ENCODE results near the gene WASF2. TPM values are rescaled to one million over a fixed set of nuclear protein-coding genes. Genes with fewer than 3 reads are reported as not detected.
A peak's percentile ranks its signal among the peaks of the same experiment; 100 is the strongest.

The WASF2 gene
- total and polyA plus RNA-seq, 2 of the 13 experiments (the other 11 are each of a cell fraction or from before 2014, with no cell fraction given) = 10.4 to 27.7 TPM

DNA sequence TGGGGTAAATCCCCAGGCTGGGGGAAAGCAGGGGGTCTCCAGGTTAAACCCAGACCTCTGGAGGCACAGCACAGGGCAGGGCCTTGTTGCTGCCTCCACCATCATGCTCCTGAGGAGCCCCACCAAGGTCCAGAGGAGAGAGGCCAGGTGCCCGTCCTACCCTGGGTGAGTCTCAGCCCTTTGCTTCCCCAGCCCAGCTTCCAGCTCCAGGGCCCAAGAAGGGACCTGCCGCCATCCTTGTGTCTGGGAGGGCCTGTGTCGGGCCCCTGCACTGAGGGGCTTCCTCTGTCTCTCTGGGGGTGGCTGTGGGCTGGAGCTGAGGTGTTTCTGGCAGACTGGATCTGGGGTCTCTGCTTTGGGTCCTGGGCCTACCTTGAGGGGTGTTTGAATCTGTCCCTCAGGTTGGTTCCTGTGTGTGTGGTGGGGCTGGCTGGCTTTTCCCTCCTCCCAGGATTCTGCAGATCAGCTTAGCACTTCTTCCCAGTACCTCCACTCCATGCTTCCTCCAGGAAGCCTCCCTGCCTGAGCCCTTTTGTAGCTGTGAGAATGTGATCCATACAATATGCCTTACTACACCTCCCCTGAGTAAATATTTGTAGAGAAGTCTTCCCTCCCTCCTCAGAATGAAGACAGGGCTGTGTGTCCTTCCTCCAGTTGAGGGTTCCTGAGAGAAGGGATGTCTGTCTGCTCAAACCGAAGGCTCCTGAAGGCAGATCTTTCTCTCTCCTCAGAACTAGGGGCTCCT is 91.4 kb downstream of the WASF2 start:
- Histone ChIP-seq H3K4me2 (ENCODE audit: low read depth, low read length) (no peak overlapping the region), H2AFZ (ENCODE audit: low read length) (no peak overlapping the region), H3K9me3 (ENCODE audit: low read length) (no peaks in the 10 kb centered on the region), H3K79me2 (ENCODE audit: insufficient read depth, low read length) (no peaks in the 10 kb centered on the region), H3K27ac (ENCODE audit: extremely low read length, insufficient read depth, low read length) (no peak overlapping the region), H4K20me1 (ENCODE audit: insufficient read depth, low read length) (no peaks in the 10 kb centered on the region), H3K36me3 (replicated peaks in 1 of 2; ENCODE audit: control insufficient read depth in 1 of 2, insufficient read depth in 2 of 2, low read length in 2 of 2) (no peaks in the 10 kb centered on the region), H3K4me1 (ENCODE audit: insufficient read depth, low read length) (0 out of 2 replicates have a peak, but pooled peaks cover 4% of the 10 kb centered on the region), H3K27me3 (ENCODE audit: control insufficient read depth in 1 of 2, insufficient read depth in 2 of 2, low read length in 2 of 2) (0 out of 5 replicates have a peak, but pooled peaks cover 0 to 2% of the 10 kb centered on the region in 2 experiments), H3K9ac (ENCODE audit: insufficient read depth, low read depth, low read length) (no peak overlapping the region), H3K4me3 (replicated peaks in 1 of 3; ENCODE audit: insufficient read depth in 1 of 3, low read depth in 2 of 3, low read length in 3 of 3) (no peak overlapping the region)
- FAIRE-seq = no peak
- no peak for DNase-seq (ENCODE audit: low spot score)
- in situ Hi-C loops (cut with HindIII; ENCODE audit: extremely low pct_ligation_motif_present, low pct_unique_long_range_greater_than_20kb) = no loop called here
- ChIA-PET POLR2A (interaction anchor here (0.6 to 1.1 kb wide), 2 partner anchors 102 to 209 kb away, joined by 3 read pairs; no protein-coding TSS in a partner anchor), CTCF (ENCODE audit: low intra/inter-chr PET ratio, low total read pairs) (no interaction called here)
- 0% methylated on average over 1 of the region's 4 CpGs for WGBS (ENCODE audit: low lambda C conversion rate)
- ATAC-seq = peak; percentile 6
- intact Hi-C loops (cut with micrococcal nuclease; ENCODE audit: unreplicated experiment) = loop anchor here (10.0 kb wide), 1 partner anchor 266 kb away; no protein-coding TSS in a partner anchor
- BruUV-seq (replicated peaks) = no TSS peak
- TF ChIP-seq ZNF816 (CRISPR knock-in tag; IDR thresholded peaks at IDR 0.05; ENCODE audit: borderline replicate concordance) (no peak), ZNF850 (CRISPR knock-in tag; conservative IDR thresholded peaks at IDR 0.05) (no peak), STAG1 (CRISPR knock-in tag; IDR thresholded peaks at IDR 0.05) (no peak), DMTF1 (CRISPR knock-in tag; IDR thresholded peaks at IDR 0.05) (no peak), ESRRA (CRISPR knock-in tag; IDR thresholded peaks at IDR 0.05; ENCODE audit: low read depth) (no peak), ARNT2 (CRISPR knock-in tag; IDR thresholded peaks at IDR 0.05; ENCODE audit: low read depth) (no peak), XBP1 (CRISPR knock-in tag; IDR thresholded peaks at IDR 0.05) (no peak), CBFB (CRISPR knock-in tag; IDR thresholded peaks at IDR 0.05) (no peak), ZNF225 (CRISPR knock-in tag; IDR thresholded peaks at IDR 0.05) (no peak)
- TF ChIP-seq, protein P1, sequence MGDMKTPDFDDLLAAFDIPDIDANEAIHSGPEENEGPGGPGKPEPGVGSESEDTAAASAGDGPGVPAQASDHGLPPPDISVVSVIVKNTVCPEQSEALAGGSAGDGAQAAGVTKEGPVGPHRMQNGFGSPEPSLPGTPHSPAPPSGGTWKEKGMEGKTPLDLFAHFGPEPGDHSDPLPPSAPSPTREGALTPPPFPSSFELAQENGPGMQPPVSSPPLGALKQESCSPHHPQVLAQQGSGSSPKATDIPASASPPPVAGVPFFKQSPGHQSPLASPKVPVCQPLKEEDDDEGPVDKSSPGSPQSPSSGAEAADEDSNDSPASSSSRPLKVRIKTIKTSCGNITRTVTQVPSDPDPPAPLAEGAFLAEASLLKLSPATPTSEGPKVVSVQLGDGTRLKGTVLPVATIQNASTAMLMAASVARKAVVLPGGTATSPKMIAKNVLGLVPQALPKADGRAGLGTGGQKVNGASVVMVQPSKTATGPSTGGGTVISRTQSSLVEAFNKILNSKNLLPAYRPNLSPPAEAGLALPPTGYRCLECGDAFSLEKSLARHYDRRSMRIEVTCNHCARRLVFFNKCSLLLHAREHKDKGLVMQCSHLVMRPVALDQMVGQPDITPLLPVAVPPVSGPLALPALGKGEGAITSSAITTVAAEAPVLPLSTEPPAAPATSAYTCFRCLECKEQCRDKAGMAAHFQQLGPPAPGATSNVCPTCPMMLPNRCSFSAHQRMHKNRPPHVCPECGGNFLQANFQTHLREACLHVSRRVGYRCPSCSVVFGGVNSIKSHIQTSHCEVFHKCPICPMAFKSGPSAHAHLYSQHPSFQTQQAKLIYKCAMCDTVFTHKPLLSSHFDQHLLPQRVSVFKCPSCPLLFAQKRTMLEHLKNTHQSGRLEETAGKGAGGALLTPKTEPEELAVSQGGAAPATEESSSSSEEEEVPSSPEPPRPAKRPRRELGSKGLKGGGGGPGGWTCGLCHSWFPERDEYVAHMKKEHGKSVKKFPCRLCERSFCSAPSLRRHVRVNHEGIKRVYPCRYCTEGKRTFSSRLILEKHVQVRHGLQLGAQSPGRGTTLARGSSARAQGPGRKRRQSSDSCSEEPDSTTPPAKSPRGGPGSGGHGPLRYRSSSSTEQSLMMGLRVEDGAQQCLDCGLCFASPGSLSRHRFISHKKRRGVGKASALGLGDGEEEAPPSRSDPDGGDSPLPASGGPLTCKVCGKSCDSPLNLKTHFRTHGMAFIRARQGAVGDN (CRISPR knock-in tag; IDR thresholded peaks at IDR 0.05) = no peak
